ENCODE data around the gene SMAD3. TPM values are rescaled to one million over a fixed set of nuclear protein-coding genes. Genes with fewer than 3 reads are reported as not detected.

Gene SMAD3
- total and polyA plus RNA-seq, 10 of the 15 experiments (the other 5 are each of a cell fraction or from before 2014, with no cell fraction given), result 5.6 to 43.2 (median 16.0) TPM

DNA sequence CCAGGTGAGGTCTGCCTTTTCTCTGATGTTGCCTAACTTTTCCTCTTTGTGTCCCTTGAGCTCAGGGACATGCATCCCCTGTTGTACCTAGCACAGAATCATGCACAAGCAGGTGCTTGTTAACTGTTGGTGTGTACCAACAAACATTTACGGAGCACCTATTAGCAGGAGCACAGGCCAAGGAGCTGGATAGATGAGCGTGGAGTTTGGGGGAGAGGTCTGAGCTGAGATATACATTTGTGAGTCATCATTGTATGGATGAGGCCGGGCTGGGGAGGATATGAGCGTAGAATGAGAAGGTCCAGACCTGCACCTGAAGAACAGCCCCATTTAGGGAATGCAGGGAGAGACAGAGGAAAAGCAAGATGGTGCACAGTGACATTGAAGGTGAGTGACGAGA is 53.4 kb downstream of the SMAD3 start:
- SMC1A ChIA-PET (ENCODE audit: uncharacterized antibody, unreplicated experiment), result interaction anchor here (0.8 to 14.1 kb wide), 8 partner anchors 10 to 56 kb away, joined by 3 to 179 read pairs (median 4); no protein-coding TSS in a partner anchor

More for the DNA sequence above, 53.4 kb downstream of the SMAD3 start:
- in situ Hi-C loops (cut with MboI), result no loop called here
- H3K79me2 ChIP-seq (ENCODE audit: control insufficient read depth, insufficient read depth, low read length), result peaks cover 70% of the 10 kb centered on the region
- H2AFZ ChIP-seq (ENCODE audit: control insufficient read depth, low read depth, low read length), result no peak overlapping the region
- no peak overlapping the region for H3K9ac ChIP-seq (ENCODE audit: control insufficient read depth, insufficient read depth, low read length)
- no peak overlapping the region for H3K4me3 ChIP-seq
- intact Hi-C loops (cut with micrococcal nuclease; ENCODE audit: unreplicated experiment), result loop anchor here (5.0 kb wide), 1 partner anchor 37 kb away; no protein-coding TSS in a partner anchor
- no peaks in the 10 kb centered on the region for H4K20me1 ChIP-seq (ENCODE audit: control insufficient read depth, insufficient read depth)
- no peak for ATAC-seq
- no TSS peak for BruUV-seq (replicated peaks)
- RAD21 ChIA-PET (ENCODE audit: unreplicated experiment), result interaction anchor here (0.9 to 7.2 kb wide), 6 partner anchors 9 to 36 kb away, joined by 3 to 57 read pairs (median 10); no protein-coding TSS in a partner anchor
- no peak for FAIRE-seq
- no peak overlapping the region for H3K4me2 ChIP-seq (ENCODE audit: control insufficient read depth, insufficient read depth)
- H3K4me1 ChIP-seq (ENCODE audit: control insufficient read depth, insufficient read depth, low read length), result peaks cover 57% of the 10 kb centered on the region
- H3K9me3 ChIP-seq (replicated peaks; ENCODE audit: control insufficient read depth, insufficient read depth, low read length), result no peaks in the 10 kb centered on the region
- H3K27me3 ChIP-seq (replicated peaks in 1 of 2; ENCODE audit: control insufficient read depth in 2 of 2, insufficient read depth in 2 of 2, low read length in 1 of 2), result no peaks in the 10 kb centered on the region
- TF ChIP-seq, protein P1, sequence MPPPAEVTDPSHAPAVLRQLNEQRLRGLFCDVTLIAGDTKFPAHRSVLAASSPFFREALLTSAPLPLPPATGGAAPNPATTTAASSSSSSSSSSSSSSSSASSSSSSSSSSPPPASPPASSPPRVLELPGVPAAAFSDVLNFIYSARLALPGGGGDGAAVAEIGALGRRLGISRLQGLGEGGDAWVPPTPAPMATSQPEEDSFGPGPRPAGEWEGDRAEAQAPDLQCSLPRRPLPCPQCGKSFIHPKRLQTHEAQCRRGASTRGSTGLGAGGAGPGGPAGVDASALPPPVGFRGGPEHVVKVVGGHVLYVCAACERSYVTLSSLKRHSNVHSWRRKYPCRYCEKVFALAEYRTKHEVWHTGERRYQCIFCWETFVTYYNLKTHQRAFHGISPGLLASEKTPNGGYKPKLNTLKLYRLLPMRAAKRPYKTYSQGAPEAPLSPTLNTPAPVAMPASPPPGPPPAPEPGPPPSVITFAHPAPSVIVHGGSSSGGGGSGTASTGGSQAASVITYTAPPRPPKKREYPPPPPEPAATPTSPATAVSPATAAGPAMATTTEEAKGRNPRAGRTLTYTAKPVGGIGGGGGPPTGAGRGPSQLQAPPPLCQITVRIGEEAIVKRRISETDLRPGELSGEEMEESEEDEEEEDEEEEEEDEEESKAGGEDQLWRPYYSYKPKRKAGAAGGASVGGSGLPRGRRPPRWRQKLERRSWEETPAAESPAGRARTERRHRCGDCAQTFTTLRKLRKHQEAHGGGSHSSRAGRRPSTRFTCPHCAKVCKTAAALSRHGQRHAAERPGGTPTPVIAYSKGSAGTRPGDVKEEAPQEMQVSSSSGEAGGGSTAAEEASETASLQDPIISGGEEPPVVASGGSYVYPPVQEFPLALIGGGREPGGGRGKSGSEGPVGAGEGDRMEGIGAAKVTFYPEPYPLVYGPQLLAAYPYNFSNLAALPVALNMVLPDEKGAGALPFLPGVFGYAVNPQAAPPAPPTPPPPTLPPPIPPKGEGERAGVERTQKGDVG (CRISPR knock-in tag; IDR thresholded peaks at IDR 0.05), result no peak
- no peak for TF ChIP-seq CREM (IDR thresholded peaks at IDR 0.05; ENCODE audit: low read depth)
- TF ChIP-seq SREBF2 (IDR thresholded peaks at IDR 0.05; ENCODE audit: low read length), result no peak
- no peak for DNase-seq (ENCODE audit: low read depth, low spot score)
- CTCF ChIA-PET, result interaction anchor here (0.8 to 1.0 kb wide), 3 partner anchors 15 to 122 kb away, joined by 3 to 5 read pairs (median 4); no protein-coding TSS in a partner anchor
- no peak overlapping the region for H3K27ac ChIP-seq (ENCODE audit: control insufficient read depth, insufficient read depth)
- WGBS (ENCODE audit: insufficient coverage, insufficient replicate concordance, low lambda C conversion rate, missing lambda C conversion rate), result 96% methylated on average over 5 of the region's 5 CpGs
- POLR2A ChIA-PET, result interaction anchor here (1.1 to 2.9 kb wide), 3 partner anchors 16 to 32 kb away, joined by 3 to 16 read pairs (median 5); no protein-coding TSS in a partner anchor
- peaks cover 0 to 5% of the 10 kb centered on the region in 2 experiments; a peak in 2 of 4 replicates for H3K36me3 ChIP-seq (ENCODE audit: control insufficient read depth in 2 of 2, insufficient read depth in 2 of 2, low read length in 1 of 2)
